Mesothelial cell of epicardium (in vitro differentiated cells): ENCODE results near the gene NFRKB. TPM values are rescaled to one million over a fixed set of nuclear protein-coding genes. Genes with fewer than 3 reads are reported as not detected.

Experiments
- DNase-seq, 2 experiments: peaks; one replicate each; pipeline ENCODE4 v3.0.0; 2021; ENCODE audit warnings: low spot score in 2 of 2; ENCODE audit not compliant: unreplicated experiment in 2 of 2
- H3K27ac Mint-ChIP-seq: 2 replicates; pipeline ENCODE4 v1.8.0; 2021; ENCODE audit warnings: mixed read lengths
- H3K27me3 Mint-ChIP-seq: 2 replicates; pipeline ENCODE4 v1.8.0; 2021; ENCODE audit warnings: low read depth, mixed read lengths
- H3K36me3 Mint-ChIP-seq: 2 replicates; pipeline ENCODE4 v1.8.0; 2021; ENCODE audit warnings: mixed read lengths
- H3K4me1 Mint-ChIP-seq: 2 replicates; pipeline ENCODE4 v1.8.0; 2021; ENCODE audit warnings: mixed read lengths
- H3K4me3 Mint-ChIP-seq: 2 replicates; pipeline ENCODE4 v1.8.0; 2021; ENCODE audit warnings: mild to moderate bottlenecking, moderate library complexity, mixed read lengths
- H3K9me3 Mint-ChIP-seq: 2 replicates; pipeline ENCODE4 v1.8.0; 2021; ENCODE audit warnings: mixed read lengths
- CTCF ChIP-seq: fragments of 200-600 bp; sonication (generic); IDR thresholded peaks from one replicate; pipeline ENCODE4 v1.5.0; 2021; ENCODE audit warnings: antibody characterized with exemption; ENCODE audit not compliant: unreplicated experiment
- total RNA-seq: library from RNA; stranded (reverse); gene quantifications from 3 replicates; pipeline ENCODE4 v1.2.1, GENCODE V29; 2021

The NFRKB gene
- total RNA-seq, 1 donor from 2014 or later = 53.6 TPM

GRCh38 chr11:129937592-129938238, 42.3 kb upstream of the NFRKB start:
- Mint-ChIP-seq H3K4me1 (peaks cover 3% of the 10 kb centered on the region), H3K27me3 (no peaks in the 10 kb centered on the region), H3K36me3 (peaks cover 21% of the 10 kb centered on the region), H3K4me3 (no peak overlapping the region), H3K27ac (no peak overlapping the region), H3K9me3 (no peaks in the 10 kb centered on the region)
- TF ChIP-seq CTCF = no peak
- no peak for DNase-seq

- H3K4me3 Mint-ChIP-seq = no peak overlapping the region
- H3K36me3 Mint-ChIP-seq = peaks cover 27% of the 10 kb centered on the region
- H3K27me3 Mint-ChIP-seq = no peaks in the 10 kb centered on the region
- no peak overlapping the region for H3K27ac Mint-ChIP-seq
- no peak for DNase-seq
- TF ChIP-seq CTCF = no peak
- no peaks in the 10 kb centered on the region for H3K9me3 Mint-ChIP-seq
- H3K4me1 Mint-ChIP-seq = peaks cover 3% of the 10 kb centered on the region
Measured at GRCh38 chr11:129935723-129936122, 40.3 kb upstream of the NFRKB start.

- peaks cover 25% of the 10 kb centered on the region for H3K36me3 Mint-ChIP-seq
- H3K9me3 Mint-ChIP-seq = no peaks in the 10 kb centered on the region
- no peak for TF ChIP-seq CTCF
- peaks cover 2% of the 10 kb centered on the region for H3K4me1 Mint-ChIP-seq
- no peaks in the 10 kb centered on the region for H3K27me3 Mint-ChIP-seq
- no peak for DNase-seq
- no peak overlapping the region for H3K27ac Mint-ChIP-seq
- no peak overlapping the region for H3K4me3 Mint-ChIP-seq
Measured at GRCh38 chr11:129933891-129934290, 38.5 kb upstream of the NFRKB start.

GRCh38 chr11:129933262-129933661, 37.9 kb upstream of the NFRKB start:
- no peak for TF ChIP-seq CTCF
- Mint-ChIP-seq H3K4me1 (peaks cover 2% of the 10 kb centered on the region), H3K4me3 (no peak overlapping the region), H3K36me3 (peaks cover 28% of the 10 kb centered on the region), H3K27me3 (no peaks in the 10 kb centered on the region), H3K9me3 (no peaks in the 10 kb centered on the region), H3K27ac (no peak overlapping the region)
- DNase-seq = no peak

- no peak for TF ChIP-seq CTCF
- Mint-ChIP-seq H3K9me3 (no peaks in the 10 kb centered on the region), H3K36me3 (peaks cover 31% of the 10 kb centered on the region), H3K4me3 (no peak overlapping the region), H3K27ac (no peak overlapping the region), H3K27me3 (no peaks in the 10 kb centered on the region), H3K4me1 (peaks cover 2% of the 10 kb centered on the region)
- DNase-seq = no peak
Measured at GRCh38 chr11:129932381-129933067, 37.1 kb upstream of the NFRKB start.
